ENCODE measurements around the gene ZNF236.
A peak's percentile ranks its signal among the peaks of the same experiment; 100 is the strongest.
"Not testable (repeated sequence)": the region's sequence is repeated elsewhere in the genome, so short reads cannot be mapped to it uniquely, and the experiment has no call there.

ZNF236 gene

DNA sequence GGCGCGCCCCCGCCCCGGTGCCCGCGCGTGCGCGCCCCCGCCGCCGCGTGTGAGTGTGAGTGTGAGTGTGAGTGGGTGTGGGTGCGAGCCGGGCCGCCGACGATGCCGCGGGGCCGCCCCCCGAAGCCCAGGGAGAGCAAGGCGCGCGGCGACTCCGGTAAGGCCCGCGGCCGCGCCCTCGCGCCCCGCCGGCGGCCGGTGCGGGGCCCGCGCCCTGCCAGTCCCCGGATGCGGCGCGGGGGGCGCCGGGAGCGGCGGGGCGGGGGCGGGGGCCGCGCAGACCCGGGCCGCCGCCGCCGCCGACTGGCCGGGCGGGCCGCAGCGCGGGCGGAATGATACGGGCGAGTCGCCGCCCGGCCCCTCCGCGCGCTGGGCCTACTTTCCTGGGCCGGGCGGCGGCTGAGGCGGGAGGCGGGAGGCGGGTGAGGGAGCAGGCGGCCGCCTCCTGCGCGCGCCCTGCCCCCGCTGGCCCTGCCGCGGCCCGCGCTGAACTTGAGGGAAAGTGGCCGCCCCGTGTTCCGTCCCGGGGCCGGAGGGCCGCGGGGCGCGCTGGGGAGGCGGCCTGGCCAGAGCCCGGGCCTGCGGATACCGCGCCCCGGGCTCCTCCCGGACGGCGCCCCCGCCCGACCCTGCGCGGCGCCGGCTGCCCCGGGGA is at the start of gene ZNF236:
Gene ZNF236, plus strand, starts transcription at position 52 of the 655 bp plus-strand sequence. Its CDS starts 51 bp downstream, at position 103.
- DNase-seq, result peak; percentile 3

DNA sequence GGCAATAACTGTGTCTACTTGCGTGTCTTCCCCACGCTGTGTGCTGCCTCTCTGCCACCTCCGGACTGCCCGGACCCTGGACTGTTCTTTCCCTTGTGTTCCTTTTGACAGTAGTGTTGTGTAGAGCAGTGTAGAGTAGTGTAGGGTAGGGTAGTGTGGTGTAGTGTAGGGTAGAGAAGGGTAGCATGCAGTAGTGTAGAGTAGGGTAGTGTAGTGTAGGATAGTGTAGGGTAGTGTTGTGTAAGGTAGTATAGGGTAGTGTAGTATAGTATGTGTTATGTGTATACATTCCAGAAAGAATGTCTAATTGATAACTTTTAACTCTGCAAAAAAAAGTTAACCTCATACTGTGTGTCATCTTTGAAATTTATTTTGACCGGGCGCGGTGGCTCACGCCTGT is 49.7 kb upstream of the ZNF236 start:
- no peak for DNase-seq

DNA sequence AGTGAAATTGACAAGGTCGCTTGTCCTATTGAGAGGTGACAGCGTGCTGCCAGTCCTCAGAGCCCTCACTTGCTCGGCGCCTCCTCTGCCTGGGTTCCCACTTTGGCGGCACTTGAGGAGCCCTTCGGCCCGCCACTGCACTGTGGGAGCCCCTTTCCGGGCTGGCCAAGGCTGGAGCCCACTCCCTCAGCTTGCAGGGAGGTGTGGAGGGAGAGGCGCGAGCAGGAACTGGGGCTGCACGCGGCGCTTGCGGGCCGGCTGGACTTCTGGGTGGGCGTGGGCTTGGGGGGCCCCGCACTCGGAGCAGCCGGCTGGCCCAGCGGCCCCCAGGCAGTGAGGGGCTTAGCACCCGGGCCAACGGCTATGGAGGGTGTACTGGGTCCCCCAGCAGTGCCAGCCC is 45.3 kb upstream of the ZNF236 start:
- not testable (repeated sequence) for DNase-seq

DNA sequence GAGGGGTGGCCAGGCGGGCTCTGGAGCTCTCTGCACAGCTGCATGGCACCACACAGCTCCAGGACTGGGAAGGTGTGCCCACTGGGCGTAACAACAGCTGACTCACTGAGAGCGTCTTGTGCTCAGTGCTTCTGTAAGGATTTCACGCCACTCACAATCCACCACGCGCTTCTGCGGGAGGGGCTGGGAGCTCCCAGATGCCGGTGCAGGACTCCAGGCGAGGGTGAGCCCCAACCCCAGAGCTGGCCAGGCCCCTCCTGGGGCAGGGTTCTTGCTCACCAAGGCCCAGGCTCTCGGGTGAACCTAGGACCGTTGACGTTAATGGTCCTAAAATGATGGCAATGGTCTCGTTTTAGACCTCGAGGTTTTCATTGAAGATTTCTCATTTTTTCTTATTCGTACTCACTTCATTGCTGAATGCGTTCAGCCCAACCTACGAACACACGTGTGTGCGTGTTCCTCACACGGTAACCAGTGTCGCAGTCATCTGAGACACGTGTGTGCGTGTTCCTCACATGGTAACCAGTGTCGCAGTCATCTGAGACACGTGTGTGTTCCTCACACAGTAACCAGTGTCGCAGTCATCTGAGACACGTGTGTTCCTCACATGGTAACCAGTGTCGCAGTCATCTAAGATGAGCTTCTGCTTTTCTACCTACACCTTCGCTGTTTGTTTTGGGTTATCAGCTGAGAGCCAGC is 38.4 kb upstream of the ZNF236 start:
- DNase-seq, result no peak

DNA sequence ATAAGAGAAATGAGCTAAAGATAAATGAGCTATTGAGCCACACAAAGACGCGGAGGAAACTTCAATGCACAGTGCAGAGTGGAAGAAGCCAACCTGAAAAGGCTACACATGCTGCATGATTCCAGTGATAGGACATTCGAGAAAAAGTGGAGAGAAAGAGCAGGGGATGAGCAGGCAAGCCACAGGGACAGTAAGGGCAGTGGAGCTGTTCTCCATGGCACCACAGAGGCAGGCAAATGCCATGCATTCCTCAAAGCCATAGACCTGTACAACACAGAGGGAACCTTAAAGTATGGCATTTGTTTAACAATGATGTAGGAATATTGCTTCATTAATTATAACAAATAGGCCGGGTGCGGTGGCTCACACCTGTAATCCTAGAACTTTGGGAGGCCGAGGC is 36.5 kb upstream of the ZNF236 start:
- DNase-seq, result no peak

DNA sequence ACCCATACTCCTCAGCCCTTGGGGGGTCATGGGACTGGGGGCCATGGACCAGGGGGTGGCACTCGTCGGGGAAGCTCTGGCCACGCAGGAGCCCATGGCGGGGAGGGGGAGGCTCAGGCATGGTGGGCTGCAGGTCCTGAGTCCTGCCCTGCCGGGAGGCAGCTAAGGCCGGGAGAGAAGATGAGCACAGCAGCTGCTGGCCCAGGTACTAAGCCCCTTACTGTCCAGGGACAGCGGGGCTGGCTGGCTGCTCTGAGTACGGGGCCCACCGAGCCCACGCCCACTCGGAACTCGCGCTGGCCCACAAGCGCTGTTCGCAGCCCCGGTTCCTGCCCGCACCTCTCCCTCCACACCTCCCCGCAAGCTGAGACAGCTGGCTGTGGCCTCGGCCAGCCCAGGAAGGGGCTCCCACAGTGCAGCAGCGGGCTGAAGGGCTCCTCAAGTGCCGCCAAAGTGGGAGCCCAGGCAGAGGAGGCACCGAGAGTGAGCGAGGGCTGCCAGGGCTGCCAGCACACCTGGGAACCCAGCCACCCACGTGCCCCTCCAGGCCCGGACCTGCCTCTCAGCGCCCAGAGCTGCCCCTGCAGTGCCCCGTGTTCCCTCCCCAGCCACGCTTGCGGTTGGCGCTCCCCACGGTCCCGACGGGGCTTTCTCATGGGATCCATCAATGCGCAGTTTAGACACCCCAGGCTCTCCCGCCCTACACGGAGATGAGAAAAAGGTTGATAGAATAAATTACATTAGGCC is 33.6 kb upstream of the ZNF236 start:
- DNase-seq, result no peak

DNA sequence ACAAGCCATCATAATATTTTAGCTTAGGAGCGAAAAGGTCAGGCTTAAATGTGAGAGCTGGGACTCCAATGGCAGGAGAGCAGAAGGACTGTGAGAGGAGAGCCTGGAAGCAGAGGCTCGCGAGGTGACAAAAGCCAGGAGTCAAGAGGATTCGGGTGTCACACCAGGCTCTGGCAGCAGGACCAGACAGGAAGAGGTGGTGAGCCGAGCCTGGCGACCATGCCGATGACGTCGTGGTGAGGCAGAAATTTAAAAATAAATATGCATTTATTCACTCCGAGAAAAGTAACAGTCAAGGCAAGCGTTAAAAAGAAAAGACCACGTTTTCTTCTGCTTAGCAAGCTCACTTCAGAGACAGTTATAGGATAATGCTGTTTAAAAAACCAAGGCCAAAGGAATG is 31.3 kb upstream of the ZNF236 start:
- DNase-seq, result no peak

DNA sequence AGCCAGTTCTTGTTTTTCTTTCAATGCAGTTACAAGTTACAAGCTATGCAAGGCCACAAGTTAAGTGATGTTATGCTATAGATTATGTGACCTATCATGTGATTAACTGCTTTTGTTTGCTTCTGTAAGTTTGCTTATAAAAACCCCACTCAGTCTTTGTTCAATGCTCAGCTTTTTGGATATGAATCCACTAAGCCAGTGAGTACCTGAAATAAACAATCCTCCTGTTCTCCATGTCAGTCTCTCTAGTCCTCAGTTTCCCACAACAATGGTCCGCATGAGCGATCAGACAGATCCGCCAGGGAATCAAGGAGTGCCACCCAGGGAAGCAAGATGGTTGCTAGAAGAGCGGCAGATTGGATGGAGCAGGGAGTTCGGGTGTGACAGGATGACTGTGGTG is 30.7 kb upstream of the ZNF236 start:
- no peak for DNase-seq

DNA sequence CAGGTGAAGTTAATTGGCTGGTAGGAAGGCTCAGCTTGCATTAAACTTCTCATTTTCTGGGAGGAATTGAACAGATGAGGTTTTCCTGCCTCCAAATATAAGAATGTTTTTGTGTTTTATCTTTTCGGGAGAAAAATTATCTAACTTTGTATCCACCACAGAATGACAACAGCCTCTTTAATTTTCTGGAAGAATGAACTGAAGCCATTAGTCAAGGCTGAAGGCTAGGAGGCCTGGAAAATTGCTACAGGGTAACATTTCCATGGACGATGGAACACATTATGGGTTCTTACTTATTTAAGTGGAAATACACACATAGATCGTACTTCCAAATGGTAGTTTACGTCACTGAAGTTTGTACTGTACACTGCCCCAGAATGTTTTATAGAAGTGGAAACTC is 28.0 kb upstream of the ZNF236 start:
- no peak for DNase-seq

DNA sequence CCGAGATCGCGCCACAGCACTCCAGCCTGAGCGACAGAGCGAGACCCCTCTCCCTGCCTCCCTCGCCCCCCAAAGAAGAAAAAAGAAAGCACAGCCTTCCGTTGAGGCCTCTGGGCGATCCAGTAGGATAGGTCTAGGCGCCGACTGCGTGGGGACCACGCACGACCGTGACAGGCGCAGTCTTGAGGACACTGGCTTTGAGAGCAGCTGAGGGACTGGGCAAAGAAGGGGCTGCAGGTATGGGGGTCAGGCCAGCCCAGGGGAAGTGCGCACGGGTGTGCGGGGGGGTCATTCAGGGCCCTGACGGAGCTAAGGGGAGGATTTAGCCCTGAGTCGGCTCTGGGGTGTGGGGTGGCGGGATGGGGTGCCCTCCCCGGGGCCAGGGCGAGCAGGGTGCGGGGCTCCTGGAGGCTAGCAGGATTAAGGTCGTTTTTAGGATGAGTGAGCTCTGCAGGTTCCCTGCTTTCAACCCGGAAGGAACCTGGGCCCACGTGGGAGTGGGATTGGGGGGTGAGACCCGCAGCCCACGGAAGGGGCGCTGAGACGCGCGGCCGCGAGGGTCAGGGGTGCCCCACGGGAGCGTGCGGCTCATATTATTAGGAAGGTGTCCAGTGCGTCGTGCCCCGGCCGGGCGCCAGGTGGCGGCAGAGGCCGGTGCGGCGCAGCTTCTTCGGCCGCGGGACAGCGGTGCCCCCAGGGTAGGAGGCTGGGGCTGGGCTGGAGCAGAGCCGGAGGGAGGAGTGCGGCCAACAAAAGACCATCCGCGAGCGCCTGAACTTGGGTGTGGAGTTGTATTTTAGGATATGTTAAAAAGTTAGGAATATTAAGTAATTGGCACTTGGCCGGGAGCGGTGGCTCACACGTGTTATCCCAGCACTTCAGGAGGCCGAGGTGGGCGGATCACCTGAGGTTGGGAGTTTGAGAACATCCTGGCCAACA is 20.5 kb upstream of the ZNF236 start:
- peak; percentile 10 for DNase-seq

DNA sequence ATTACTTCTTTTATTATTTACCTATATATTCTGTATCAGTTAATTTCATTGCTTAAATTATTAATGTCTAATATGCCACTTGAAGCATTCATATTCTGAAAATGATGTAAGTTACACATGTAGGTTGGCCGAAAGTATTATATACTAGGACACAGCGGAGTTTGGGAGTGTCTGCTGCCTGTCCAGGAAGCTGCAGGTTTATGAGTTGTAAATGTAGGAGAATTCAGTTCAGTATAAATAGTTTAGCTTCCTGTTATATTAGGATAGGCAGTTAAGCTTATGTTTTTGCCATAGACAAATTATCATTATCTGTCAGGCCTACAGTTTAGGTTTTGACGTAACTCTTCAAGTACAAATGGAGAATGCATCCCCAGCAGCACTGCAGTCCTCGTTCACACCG is 18.9 kb upstream of the ZNF236 start:
- no peak for DNase-seq

DNA sequence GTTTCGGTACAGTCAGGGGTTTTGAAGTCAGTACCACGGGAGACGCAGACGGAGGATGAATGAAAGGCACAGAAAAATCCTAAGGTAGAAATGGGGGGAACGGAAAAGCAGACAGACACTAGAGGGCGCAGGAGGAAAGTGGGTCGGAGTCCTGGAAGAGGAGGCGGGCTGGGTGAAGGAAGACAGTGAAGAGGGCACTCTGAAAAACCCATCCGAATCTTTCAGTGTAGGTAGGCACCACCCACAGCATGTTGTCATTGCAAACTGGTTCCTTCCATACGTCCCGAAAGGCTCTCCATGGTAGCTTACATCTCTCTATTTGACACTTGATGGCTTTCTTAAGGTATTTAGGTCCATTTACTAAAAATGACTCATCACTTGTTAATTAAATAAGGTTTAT is 18.5 kb upstream of the ZNF236 start:
- peak; percentile 60 for DNase-seq

DNA sequence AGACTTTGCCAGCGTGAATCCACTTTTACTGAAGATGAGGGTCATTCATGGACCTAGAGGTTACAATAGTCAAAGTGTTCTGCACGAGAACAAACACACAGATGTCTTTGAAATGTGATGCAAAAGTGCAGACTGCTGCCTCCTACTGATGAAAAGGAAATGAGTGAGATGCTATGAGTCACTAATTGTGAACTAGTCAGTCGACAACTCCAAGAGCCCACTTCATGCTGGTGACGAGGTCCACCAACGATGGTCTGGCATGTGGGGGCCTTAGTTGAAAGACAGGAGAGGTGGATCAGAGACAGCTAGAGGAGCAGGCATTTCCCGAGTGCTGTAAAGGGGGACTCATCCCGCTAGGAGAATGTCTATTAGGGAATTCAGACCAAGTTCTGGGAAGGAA is 17.1 kb upstream of the ZNF236 start:
- DNase-seq, result no peak

DNA sequence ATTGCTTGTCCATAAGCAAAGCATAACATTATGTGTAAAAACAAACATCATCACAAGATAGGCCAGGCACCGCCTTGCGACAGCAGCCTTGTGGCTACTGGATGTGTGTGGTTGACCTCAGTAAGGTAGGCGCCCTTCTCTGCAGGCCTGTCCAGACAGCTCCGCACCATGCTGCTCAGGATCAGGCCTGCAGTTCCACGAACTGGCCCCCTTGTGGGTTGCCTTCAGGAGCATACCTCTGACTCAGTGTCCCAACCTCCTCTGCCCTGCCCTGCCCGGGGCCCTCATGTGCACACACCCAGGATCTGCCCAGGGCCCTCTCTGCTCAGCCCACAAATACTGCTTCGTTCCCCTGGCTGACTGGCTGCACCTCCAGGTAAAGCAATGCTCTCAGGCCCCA is 16.1 kb upstream of the ZNF236 start:
- no peak for DNase-seq

DNA sequence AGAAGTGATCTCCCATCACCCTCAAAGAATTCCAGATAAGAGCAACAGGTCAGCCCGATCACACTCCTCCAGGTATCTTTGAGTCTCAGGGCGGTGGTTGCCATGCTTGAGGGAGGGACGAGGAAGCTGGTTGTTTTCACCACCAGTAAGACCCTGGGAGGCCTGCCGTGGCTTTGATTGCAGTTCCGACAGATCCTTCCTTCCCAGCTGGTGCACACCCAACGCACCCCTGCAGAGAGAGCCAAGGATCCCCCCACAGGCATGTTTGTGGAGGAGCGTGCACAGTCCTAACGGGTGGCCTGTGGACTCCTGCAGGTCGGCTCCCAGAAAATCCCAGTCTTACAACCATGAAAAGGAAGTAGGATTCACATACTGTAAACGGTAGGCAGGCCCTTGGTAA is 13.8 kb upstream of the ZNF236 start:
- no peak for DNase-seq

DNA sequence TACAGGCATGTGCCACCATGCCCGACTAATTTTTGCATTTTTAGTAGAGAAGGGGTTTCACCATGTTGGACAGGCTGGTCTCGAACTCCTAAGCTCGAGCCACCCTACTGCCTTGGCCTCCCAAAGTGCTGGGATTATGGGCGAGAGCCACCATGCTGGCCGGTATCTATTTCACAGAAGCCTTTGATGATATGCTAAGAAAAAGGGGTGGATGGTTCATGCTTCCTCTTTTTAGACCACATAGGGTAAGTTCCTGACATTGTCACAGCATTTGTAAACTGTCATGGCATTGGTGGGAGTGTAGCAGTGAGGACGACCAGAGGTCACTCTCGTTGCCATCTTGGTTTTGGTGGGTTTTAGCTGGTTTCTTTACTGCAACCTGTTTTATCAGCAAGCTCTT is 10.8 kb upstream of the ZNF236 start:
- not testable (repeated sequence) for DNase-seq

DNA sequence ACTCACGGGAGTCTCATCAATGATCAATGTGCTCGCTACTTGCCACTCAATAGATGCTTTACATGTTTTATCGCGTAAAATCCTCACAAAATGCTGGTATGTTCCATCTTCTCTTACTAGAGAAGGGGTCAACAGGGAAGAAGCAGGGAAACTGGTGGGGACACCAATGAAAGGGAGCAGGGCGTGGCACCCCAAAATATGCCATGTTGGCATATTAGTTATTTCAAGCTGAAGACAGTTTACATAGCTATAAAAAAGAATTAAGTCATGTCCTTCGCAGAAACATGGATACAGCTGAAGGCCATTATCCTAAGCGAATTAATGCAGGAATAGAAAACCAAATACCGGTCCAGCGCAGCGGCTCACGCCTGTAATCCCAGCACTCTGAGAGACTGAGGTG is 8.1 kb upstream of the ZNF236 start:
- DNase-seq, result no peak

DNA sequence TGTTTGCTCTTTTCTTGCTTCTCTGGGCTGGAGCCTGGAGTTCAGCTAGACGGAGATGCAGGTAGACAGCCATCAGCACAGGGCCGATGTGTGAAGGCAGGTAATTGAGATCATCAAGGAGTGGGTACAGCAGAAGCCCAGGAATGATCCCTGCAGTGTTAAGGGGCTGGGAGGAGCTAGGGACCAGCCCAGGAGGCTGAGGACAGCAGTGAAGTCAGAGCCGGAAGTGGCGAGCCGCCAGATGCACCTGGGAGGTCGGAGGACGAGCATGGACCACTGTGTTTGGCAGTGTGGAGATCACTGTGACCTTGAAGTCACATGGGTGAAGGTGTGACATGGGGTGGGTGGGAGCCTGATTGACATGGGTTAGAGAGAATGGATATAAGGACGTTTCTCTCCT is 6.2 kb upstream of the ZNF236 start:
- no peak for DNase-seq

DNA sequence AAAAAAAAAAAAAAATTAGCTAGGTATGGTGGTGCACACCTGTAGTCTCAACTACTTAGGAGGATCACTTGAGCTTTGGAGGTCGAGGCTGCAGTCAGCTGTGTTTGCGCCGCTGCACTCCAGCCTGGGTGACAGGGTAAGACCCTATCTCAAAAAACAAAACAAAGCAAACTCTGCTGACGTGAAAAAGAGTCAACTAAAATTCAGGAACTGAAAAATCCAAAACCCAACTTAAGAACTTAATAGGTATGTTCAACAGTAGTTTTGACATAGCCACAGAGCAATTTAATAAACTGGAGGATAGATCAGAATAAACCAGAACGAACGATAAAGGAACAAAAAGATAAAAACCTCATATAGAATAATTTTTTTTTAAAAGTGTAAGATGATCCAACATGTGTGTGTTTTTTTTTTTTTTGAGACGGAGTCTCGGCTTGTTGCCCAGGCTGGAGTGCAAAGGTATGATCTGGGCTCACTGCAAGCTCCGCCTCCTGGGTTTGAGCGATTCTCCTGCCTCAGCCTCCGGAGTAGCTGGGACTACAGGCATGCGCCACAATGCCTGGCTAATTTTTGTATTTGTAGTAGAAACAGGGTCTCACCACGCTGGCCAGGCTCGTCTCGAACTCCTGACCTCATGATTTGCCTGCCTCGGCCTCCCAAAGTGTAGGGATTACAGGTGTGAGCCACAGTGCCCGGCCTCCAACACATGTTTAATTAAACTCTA is 4.3 kb upstream of the ZNF236 start:
- DNase-seq, result no peak

DNA sequence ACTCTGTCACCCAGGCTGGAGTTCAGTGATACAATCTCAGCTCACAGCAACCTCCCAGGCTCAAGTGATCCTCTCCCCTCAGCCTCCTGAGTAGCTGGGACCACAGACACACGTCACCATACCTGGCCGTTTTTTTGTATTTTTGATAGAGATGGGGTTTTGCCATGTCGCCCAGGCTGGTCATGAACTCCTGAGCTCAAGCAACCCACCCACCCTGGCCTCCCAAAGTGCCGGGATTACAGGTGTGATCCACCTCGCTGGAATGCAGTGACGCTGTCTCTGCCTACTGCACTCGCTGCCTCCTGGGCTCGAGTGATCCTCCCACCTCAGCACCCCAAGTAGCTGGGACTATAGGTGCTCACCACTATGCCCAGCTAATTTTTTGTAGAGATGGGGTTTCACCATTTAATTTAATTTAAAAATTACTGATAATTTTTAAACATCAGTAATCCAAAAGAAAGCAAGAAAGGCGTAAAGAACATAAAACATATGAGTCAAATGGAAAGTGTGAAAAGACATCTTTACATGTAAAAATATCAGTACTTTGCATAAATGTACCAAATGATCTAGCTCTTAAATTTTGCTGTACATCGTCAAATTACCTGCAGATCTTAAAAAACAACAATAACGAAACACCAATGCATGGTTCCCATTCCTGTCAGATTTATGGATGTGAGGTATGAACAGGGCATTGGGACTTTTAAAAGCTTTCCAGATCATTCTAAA is 2.8 kb upstream of the ZNF236 start:
- DNase-seq, result no peak

DNA sequence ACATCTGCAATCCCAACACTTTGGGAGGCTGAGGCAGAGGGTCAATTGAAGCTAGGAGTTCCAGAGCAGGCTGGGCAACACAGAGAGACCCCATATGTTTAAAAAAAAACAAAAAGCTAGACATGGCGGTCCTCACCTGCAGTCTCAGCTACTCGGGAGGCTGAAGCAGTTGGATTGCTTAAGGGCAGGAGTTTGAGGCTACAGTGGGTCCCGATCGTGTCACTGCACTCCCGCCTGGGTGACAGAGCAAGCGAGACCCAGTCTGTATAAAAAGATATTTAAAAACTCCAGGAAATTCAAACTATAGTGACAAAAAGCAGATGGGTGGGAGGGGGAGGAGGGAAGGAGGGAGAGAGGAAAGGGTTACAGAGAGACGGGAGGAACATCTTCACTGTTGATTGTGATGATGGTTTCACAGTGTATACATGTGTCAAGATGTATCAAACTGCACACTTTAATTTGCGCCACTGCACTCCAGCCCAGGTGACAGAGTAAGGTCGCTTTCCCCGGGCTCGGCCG is 942 bp upstream of the ZNF236 start:
- DNase-seq, result no peak
